Left hindlimb (tissue), 1 donor: ENCODE results near the gene SH3BP4.
A peak's percentile ranks its signal among the peaks of the same experiment; 100 is the strongest.

Source experiments
- DNase-seq: peaks from one replicate; pipeline ENCODE4 v3.0.0-alpha.2; 2018

Gene SH3BP4

DNA sequence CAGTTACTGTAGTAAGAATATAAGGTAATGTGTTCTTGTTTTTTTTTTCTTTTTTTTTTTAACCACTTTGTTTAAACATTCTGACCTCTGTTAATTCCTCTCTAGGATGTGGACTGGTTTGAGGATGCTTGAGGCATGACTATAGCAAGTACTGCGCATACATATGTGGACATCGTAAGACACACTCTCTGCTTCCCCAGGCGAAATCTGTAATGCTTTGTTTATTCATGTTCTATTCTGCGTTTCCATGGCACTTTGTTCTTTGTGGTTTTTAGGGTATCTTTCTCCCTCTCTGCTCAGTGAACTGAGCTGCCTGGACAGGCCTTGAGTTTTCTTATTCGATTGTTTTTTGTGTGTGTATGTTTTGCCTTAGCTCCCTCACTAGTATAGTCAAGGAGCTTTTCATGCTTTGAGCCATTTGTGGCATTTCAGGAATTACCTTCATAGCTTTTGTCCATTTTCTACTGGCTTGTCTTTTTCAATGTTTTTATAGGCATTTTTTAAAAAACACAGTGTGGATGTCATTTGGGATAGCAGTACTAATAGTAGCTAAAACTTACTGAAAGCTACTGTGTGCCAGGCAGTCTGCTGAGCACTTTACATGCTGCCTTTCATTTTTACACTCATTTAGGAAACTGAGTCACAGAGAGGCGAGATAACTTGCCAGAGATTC lies 1.9 kb upstream of the SH3BP4 start:
- no peak for DNase-seq

DNA sequence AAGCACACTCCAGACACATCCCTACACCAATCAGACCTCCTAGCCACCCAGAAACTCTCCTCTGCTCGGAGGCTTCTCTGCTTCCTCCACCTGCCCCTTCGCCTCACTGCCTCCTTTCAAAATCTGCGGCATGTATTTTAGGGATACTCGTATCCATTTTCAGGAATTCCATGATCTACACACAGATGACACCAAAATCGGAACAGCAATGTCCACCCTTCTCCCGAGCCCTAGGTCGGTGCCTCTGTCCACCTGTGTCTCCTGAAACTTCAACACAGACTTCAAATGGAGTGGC lies 1.4 kb upstream of the SH3BP4 start:
- DNase-seq = no peak

DNA sequence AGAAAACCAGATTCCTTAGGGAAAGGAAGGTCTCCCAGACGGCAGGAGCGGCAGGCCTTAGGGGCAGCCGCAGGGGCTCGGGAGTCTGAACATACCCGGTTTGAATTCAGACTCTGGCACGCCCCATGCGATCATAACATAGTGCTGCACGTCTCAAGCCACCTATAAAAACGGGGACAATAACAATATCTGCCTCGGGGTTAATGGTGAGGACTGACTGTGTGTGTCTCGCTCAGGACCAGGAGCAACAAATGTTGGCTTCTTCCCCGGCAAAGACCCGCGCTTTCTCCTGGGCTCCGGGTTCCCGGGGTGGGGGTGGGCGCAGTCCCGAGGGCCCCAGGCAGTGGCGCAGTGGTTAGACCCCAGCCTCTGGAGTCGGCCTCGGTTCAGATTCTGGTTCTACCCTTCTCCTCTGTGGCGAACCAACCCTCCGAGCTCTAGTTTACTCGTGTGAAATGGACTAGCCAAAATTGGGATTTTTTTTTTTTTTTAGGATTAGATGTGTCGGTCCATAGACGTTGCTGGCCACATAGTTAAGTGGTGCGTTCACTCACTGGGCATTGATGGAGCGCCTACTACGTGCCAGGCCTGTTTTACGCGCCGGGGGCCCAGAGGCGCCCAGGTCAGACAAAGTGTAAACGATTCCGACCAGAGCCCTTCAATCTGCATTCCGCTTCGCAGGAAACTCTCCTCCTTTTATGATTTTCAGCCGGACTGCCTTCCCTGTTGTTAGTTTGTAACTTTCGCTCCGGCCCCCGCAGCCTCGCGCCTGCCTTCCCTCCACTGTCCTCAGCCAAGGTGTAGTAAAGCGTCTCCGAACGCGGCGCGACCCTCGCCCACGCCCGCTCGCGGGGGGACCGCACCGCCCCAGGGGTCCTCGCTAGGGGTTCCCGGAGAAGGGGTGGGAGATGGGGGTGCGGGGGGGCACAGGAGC lies 820 bp upstream of the SH3BP4 start:
- DNase-seq = peak; percentile 59

DNA sequence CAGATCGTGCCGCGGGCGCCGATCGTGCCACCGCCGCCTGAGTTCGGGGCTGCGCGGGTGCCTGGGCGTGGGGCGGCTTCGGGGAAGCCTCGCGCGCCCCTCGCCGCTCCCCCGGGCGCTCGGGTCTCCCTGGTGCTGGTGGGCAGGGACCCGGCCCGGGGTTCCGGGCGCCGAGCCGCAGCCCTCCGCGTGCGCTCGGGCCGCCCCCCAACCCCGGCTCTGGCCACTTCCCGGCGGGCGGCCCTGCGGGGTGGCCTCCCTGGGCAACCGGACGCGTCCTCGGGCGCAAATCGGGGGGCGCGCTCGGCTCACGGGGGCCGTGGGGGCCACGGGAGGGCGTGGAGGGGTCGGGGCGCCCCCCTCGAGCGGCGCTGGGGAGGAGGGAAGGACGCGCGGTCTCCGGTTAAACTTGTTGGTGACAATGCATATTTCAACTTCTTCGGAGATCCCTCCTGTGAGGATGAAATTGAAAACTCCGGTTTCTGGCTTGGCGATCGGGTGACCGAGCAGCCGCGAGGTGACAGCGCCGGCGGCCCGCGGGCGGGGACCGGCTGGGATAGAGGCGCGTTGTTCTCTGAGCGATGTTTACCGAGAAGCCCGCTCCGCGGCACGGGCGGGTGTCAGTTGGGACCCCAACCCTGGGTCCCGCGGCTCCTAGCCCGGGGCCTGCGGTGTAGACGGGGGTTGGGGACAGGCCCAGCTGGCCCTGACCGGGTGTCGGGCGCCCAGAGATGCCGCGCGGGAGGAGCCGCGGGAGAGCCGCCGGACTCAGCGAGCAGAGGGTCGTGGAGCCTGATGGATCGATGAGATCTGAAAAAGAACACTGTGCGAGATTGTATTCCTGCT lies 676 bp downstream of the SH3BP4 start:
- no peak for DNase-seq

DNA sequence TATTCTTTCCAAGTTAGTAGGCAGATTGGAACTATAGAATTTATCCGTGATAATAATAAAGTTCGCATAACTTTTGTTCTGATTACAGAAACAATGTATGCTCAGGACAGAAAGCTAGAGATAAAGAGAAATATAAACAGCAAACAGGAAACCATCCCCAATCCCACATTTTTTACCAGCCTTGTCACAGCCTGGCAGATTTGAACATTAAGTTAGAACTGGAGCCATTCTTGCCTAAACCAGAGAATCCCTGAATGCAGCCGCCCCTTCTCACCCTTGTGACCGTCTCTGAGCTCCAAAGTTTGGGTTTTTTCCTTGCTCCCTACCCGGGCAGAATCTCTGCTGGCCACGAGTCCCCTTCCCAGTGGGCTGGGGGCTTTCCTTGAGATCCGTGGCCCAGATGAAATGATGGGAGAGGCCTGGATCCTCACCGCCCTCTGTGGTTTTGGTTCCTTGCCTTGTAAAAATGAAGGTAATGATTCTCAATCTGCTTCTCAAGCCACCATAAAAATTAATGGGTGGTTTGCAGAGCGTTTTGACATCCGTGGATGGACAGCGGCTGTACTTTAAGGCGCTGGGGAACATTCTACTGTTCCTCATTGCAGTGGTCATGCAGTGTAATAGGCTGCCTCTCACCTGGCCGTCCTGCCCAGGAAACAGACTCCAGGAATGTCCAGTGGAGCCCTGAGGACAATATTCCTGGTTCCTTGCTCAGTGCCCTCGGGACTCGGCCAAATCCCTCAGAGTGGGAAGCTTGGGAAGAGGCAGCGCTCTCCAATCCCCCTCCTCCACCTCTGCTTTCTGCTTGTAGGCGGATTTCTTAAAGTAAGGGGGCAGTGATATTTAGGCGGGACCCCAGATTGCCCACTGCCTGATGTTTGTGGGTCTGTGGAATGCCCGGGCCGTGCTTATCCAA lies 1.6 kb downstream of the SH3BP4 start:
- no peak for DNase-seq

DNA sequence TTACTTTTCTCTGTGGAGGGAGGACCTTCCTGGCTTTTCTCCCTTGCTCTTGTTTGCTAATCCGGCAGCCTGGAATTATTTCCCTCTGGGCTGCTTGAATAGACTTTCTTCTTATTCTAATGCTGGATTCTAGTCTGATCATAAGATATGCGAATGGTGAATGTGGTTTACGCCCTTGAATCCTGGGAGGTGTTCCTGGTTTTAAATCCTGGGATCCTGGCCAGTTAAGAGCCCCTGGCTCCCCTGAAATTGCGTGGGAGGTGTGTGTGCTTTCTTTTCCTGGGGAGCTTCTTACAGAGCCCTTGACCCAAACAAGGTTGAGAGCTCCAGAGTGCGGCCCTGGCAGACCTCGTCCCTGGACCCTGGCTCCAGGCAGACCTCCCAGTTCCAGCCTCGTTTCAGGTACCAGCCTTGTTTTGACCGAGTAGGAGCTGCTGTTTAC lies 2.8 kb downstream of the SH3BP4 start:
- no peak for DNase-seq

DNA sequence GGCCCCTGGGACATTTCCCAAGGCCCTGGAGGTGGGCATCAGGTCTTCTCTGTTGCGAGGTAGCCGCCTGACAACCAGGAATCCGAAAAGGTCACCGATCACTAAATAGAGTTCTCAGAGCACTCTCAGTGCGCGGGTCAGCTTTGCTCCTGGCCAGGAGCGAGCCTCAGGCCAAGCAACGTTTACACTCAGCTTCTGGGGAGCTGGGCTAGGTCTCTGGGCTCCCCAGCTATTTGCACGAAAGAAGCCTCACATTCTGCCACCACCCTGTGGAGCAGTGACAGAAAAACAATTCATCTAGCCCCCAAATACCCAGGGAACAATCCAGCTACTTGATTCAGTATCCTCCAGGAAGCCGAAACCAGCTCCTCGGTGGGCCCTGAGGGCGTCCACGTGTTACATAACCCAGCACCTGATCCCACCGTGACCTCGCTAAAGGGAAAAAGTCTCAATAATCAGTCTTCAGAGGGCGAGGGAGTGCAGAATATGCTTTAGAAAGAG lies 3.3 kb downstream of the SH3BP4 start:
- DNase-seq = no peak

DNA sequence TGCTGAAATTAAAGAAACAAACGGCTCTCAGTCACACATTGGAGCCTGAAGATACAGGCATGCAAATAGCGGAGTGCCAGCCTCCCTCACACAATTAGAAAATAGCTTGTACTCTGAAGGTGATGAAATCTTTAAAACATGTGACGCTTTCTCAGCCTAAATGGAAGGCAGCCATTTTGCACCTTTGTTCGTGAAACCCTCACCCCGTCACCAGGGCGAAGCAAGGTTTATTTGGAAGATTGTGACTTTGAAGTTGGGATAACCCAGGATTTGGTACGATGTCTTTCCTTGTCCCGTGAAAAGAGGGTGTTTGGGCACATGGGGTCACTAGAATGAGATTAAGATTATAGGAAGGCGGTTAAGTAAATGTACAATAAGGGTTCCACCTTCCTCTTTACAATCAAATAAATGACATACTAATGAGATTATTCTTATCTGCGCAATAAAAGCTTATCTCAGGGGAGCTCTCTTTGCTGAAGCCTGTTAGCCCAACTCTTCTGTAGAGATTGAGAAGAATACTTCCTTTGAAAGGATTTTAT lies 4.2 kb downstream of the SH3BP4 start:
- no peak for DNase-seq

DNA sequence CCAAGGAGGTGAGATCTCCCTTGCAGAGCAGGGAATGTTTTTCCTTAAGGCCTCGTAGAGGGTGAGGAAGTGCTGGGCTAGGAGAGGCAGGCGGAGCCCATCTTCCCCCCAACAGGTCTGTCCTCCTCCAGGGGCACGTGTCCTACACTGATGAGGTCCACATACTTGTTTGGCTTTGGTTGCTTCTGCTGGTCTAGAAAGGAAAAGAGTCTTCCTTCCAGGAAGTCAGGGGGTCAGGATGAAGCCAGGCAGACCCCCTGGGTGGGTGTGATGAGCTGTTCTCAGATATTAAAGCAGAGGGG lies 6.0 kb downstream of the SH3BP4 start:
- no peak for DNase-seq

DNA sequence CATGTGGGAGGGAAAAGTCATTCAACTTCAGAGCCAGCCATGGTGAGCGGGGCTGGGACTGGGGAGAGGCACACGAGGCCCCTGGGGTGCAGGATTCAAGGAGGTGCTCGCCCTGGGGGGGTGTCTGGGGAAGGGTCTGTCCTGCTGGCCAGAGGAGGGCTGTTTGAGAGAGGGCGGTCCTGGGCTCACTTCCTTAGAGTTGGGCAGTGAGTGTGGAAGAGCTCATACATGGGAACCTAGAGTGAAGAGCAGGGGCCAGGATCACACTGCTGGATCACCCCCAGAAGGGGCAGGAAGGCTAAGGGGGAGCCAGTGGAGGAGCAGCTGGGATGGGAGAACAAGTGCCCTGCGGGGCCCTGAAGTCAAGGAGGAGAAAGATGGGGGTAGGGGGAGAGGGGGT lies 6.5 kb downstream of the SH3BP4 start:
- no peak for DNase-seq

DNA sequence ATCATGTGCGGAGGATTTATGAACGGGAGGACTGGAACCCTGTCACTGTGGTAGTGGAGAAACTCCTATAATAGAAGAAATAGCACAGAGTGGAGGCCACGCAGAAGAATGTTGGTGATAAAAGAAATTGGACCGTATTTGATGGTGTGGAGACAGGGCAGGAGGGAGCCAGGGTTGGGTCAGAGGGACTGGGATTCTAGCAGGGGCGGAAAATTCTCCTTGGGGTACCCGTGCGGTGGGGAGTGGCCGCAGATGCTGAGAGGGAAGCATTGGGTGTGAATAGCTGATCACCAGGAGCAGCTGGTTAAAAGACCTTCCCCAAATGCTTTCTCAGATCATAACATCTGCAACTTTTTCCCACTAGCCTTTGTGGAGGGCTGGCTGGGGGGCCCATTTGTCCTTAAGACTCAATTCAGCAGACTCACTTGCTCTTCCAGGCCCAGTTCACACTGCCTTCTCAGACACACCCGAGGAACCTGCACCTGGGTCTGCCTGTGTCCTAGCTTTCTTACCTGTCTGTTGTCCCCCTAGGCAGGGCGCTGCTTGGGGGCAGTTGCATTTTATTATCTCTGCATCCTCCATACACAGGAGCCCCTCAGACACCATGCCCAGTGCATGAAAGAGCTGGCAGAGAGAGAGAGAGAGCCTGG lies 7.1 kb downstream of the SH3BP4 start:
- DNase-seq = no peak

DNA sequence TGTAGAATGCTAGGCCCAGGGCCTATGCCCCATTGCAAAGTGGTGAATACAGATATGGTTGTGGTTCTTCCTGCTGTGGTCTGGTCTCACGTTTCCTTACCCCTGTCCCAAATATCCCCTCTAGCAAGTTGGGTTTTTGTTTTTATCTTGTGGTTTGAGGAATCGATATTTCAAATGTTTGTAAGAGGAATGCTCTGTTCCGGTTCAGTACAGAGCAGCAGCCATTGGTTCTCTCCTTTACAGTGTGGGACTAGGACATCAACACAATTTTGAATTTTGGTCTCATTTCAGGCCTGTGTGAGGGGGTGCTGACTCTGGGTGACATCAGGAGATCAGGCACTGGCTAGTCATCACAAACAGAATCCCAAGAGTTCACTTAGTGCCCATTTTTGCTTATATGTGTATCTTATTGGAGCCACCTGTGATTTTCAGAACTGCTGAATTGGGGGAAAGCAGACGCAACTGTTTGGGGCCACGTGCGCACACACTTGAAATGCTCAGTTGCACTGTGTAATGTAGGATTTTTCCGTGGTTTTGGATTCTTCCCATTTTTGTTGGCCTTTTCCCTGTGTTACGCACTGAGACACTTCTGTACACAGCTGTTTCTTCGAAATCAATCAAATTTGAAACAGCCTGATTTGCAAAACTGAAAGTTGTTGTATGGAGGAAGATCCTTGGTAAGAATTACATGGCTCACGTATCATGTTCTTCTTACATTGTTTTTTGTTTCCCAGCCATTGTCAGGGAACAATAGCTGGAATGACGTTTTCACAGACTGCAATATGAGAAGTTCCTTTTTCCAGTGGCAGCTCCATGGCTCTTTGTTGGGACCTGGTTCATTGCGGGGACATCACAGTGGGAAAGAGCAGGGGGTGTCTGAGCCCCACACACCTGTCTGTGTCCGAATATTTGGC lies 8.6 kb downstream of the SH3BP4 start:
- no peak for DNase-seq

DNA sequence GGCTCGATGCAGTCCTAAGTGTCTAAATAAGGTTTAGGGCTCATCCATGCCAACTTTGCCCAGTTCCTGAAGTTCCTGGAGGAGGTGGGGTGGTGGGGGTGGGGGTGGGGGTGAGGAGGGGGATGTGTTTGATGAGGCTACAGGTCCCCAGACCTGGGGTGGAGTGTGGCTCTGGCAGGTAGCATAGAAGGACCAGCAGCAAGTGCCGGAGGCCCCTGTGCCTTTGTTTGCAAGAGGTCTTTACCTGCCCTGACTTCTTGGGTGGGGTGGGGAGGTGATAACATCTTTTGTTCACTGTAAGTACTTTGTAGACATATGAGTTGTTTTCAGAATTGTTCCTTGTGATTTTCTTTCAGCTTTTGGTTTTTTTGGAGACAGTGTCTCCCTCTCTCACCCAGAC lies 10.0 kb downstream of the SH3BP4 start:
- DNase-seq = no peak

DNA sequence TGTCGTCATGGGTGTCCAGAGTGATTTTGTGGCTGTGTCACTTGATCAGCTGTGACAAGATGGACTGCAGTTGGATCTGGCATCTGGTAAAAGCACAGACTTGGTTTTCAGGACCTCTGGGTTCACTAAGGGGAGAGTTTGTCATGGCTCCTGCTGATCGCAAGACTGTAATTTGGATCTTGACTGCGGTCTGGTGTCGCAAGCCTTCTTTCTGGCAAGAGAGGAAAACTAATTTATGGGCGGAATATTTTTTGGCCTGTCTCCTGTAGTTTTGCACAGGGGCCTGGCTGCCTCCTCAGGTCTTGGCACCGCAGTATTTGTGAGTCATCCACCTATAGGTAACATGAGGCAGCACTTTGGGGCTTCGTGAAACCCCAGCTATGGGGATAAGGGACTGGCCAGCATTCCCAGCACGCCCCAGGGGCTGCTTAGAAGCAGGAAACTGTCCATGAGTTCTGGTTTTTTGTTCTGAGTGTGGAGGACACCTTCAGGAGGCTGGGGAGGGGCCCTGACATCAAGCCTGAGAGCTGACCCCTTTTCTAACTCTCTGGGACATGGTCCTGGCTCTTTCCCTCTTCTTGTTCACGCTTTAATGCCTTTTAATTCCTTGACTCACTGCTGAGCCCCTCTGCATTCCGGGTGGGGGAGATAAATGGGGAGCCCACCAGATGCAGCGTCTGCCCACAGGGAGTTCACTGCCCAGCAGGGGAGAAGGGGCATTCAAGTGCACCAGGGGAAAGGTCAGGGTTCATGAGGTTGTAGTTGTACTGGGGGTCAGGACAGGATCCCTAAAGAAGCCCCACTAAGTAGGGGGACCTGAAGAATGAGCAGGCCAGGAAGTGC lies 12.2 kb downstream of the SH3BP4 start:
- peak; percentile 78 for DNase-seq

DNA sequence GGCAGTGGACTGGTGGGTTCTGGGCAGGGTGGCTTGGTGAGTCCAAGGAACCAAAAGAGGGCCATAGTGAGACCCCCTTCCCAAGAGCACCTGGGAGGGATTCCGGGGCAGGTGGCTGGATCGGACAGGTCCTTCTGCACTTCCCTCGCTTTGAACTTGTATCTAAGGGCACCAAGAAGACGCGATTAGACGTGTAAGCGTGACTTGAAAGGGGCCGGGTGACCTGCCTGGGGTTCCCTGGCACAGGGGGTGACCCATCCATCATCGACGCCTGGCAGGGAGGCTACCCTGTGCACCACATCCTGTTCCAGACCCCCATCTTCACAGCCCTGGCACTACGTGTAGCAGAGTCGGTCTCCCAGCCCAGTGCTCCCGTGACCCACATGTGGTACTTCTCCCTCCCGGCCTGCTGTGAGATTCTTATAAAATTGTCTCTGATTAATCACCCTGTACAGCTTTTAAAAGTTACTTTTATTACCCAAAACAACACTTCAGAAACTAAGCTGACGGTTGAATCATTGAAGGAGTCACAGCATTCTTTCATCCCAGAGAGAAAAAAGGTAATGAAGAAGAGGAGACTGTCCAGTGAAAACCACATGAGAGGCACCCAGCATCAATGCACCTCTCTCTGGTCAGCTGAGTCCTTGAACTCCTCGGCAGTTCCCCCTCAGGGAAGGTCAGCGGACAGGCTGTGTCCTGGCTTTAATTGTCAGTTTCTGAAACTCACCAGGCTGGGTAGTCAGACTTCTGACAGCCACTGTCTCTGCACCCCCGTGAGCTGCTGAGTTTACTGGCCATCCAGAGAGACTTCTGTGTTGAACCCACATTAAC lies 13.0 kb downstream of the SH3BP4 start:
- DNase-seq = no peak

DNA sequence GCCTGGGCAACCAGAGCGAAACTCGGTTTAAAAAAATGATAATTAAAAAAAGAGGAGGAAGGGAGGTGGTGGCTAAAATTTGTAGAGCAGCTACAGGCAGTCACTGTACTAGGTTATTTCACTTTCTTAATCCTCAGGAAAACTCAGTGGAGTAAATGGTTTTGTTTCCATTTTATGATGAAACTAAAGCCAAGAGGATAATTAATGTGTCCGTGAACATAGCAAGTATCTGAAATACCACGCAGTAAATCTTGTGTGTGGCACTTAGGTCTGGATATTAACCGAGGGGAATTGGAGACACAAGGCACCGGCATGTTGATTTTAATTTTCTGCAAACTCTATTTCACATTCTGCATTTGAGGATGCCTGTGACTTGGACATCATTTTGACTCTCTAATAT lies 14.5 kb downstream of the SH3BP4 start:
- DNase-seq = no peak

DNA sequence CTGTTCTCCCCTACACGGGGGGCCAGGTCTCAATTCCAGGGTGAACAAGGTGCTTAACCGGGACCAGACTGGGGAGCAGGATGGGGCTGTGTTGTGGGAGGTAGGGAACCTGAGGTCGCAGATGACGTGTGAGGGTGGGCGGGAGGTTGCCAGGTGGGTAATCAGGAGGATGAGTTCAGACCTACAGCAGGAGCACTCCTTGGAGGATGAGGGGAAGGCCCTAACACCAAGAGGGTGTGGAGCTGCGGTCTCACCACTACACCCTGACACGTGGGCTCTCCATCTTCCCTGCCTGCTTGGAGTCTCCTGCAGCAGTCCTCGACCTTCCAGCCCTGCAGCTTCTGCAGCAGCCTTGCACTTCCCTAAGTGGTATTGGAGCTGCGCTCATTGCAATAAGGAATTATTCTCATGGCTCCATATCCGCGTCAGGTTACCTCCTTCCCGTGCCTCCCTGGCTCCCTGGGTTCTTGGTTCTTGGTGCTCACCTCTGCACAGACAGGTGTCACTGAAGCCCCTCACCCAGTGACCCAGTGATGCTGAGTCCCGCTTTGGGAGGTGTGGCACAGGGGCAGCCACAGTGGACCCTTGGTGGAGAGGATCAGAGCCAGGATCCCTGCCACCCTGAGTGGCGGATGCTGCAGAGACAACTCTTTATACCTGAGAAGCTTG lies 15.5 kb downstream of the SH3BP4 start:
- no peak for DNase-seq

DNA sequence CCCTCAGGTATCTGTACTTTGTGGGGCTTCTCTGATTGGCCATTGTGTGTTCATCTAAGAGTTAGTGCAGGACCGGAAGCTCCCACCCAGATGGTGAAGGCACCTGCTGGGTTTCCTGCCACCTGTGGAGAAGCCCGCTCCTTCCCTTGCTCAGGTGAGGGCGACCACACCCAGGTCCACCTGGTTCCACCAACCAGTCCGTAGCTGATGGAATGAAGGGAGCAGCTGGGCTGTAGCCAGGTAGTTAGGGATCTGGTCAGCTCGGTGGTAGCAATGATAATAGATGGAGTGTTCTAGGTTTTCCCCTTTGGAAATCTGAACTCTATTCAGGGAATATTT lies 16.0 kb downstream of the SH3BP4 start:
- DNase-seq = no peak
